Activated CD8-positive, alpha-beta T cell treated with anti-CD3 and anti-CD28 coated beads for 36 hours (primary cell): ENCODE data around the gene PSMC3IP. TPM values are rescaled to one million over a fixed set of nuclear protein-coding genes. Genes with fewer than 3 reads are reported as not detected.

Experiments used
- ATAC-seq: fragments of 200-7000 bp; cut with Tn5 transposase; one replicate; pipeline ENCODE4 v1.10.0; 2021; ENCODE audit warnings: mild to moderate bottlenecking, moderate library complexity
- CTCF ChIA-PET: fragments of 350-600 bp; sonication (Branson Sonifier 250); formaldehyde crosslinking; loops from one replicate; lab custom pipeline; 2021; ENCODE audit warnings: antibody characterized with exemption; lab: Charles Lee
- POLR2A ChIA-PET: fragments of 350-600 bp; sonication (Branson Sonifier 250); formaldehyde crosslinking; loops from one replicate; lab custom pipeline; 2021; ENCODE audit warnings: antibody characterized with exemption; lab: Charles Lee
- DNase-seq: peaks from one replicate; pipeline ENCODE4 v3.0.0-alpha.2; 2020
- H3K27ac Mint-ChIP-seq: one replicate; pipeline ENCODE4 v1.8.0; 2021; ENCODE audit warnings: mild to moderate bottlenecking, mixed read lengths
- H3K27me3 Mint-ChIP-seq: one replicate; pipeline ENCODE4 v1.8.0; 2021; ENCODE audit warnings: mixed read lengths
- H3K36me3 Mint-ChIP-seq: one replicate; pipeline ENCODE4 v1.8.0; 2021; ENCODE audit warnings: low read depth, mixed read lengths
- H3K4me1 Mint-ChIP-seq: one replicate; pipeline ENCODE4 v1.8.0; 2021; ENCODE audit warnings: low read depth, mixed read lengths
- H3K4me3 Mint-ChIP-seq: one replicate; pipeline ENCODE4 v1.8.0; 2021; ENCODE audit warnings: mild to moderate bottlenecking, moderate library complexity, mixed read lengths
- H3K9me3 Mint-ChIP-seq: one replicate; pipeline ENCODE4 v1.8.0; 2021; ENCODE audit warnings: mixed read lengths
- CTCF ChIP-seq: fragments of 200-600 bp; IDR thresholded peaks from one replicate; pipeline ENCODE4 v1.8.0; 2022; ENCODE audit warnings: antibody characterized with exemption, mild to moderate bottlenecking
- intact Hi-C: fragments of 100-400 bp; cut with micrococcal nuclease; formaldehyde crosslinking; loops from one replicate; pipeline ENCODE4 v1.10.0; 2022
- total RNA-seq, 2 experiments: library from RNA; stranded (reverse); gene quantifications; one replicate each; pipeline ENCODE4 v1.2.3, GENCODE V29; 2021

Gene PSMC3IP
- total RNA-seq, 2 experiments from 2014 or later, result 18.1 to 21.4 TPM

- Mint-ChIP-seq H3K27me3 (no peaks in the 10 kb centered on the region), H3K27ac (no peak overlapping the region), H3K4me3 (no peak overlapping the region), H3K9me3 (no peaks in the 10 kb centered on the region), H3K4me1 (peaks cover 25% of the 10 kb centered on the region), H3K36me3 (peaks cover 9% of the 10 kb centered on the region)
- ATAC-seq, result no peak
- no peak for DNase-seq
- intact Hi-C loops, result no loop called here
- CTCF ChIA-PET, result interaction anchor here (2.1 to 6.1 kb wide), 3 partner anchors 9 to 165 kb away, joined by 6 to 46 read pairs (median 7); partner anchors contain the start of gene PSMC3IP
- POLR2A ChIA-PET, result interaction anchor here (1.0 to 1.7 kb wide), 2 partner anchors 9 to 22 kb away, joined by 4 to 9 read pairs; no protein-coding TSS in a partner anchor
- no peak for TF ChIP-seq CTCF
Observed at GRCh38 chr17:42598905-42599304, 21.4 kb upstream of the PSMC3IP start.

GRCh38 chr17:42596386-42596785 is 18.9 kb upstream of the PSMC3IP start:
- intact Hi-C loops, result no loop called here
- TF ChIP-seq CTCF, result no peak
- Mint-ChIP-seq H3K4me1 (peaks cover 18% of the 10 kb centered on the region), H3K36me3 (peaks cover 6% of the 10 kb centered on the region), H3K9me3 (no peaks in the 10 kb centered on the region), H3K4me3 (no peak overlapping the region), H3K27me3 (no peaks in the 10 kb centered on the region), H3K27ac (peak overlapping the region; percentile 53)
- DNase-seq, result no peak
- ATAC-seq, result no peak
- CTCF ChIA-PET, result no interaction called here
- POLR2A ChIA-PET, result interaction anchor here (1.1 kb wide), 1 partner anchor 19 kb away, joined by 4 read pairs; the partner anchor contains the start of gene PSMC3IP

- Mint-ChIP-seq H3K27me3 (no peaks in the 10 kb centered on the region), H3K36me3 (peaks cover 15% of the 10 kb centered on the region), H3K27ac (no peak overlapping the region), H3K4me3 (no peak overlapping the region), H3K4me1 (peaks cover 4% of the 10 kb centered on the region), H3K9me3 (no peaks in the 10 kb centered on the region)
- no peak for TF ChIP-seq CTCF
- intact Hi-C loops, result no loop called here
- DNase-seq, result no peak
- ChIA-PET POLR2A (interaction anchor here (1.4 to 1.9 kb wide), 2 partner anchors 13 to 37 kb away, joined by 4 to 7 read pairs; partner anchors contain the start of gene PSMC3IP), CTCF (interaction anchor here (0.9 to 3.6 kb wide), 2 partner anchors 9 to 13 kb away, joined by 3 to 22 read pairs; partner anchors contain the start of gene PSMC3IP)
- ATAC-seq, result no peak
Observed at GRCh38 chr17:42591411-42591810, 13.9 kb upstream of the PSMC3IP start.

- no peak for DNase-seq
- no peaks in the 10 kb centered on the region for H3K27me3 Mint-ChIP-seq
- CTCF ChIA-PET, result interaction anchor here (0.9 to 4.8 kb wide), 3 partner anchors 10 to 13 kb away, joined by 3 to 47 read pairs (median 22); partner anchors contain the start of gene PSMC3IP
- POLR2A ChIA-PET, result interaction anchor here (1.2 to 1.9 kb wide), 2 partner anchors 13 to 19 kb away, joined by 3 to 7 read pairs; partner anchors contain the start of genes PSMC3IP, RETREG3 and TUBG1
- peaks cover 2% of the 10 kb centered on the region for H3K4me1 Mint-ChIP-seq
- no peaks in the 10 kb centered on the region for H3K9me3 Mint-ChIP-seq
- no peak for TF ChIP-seq CTCF
- peak overlapping the region; percentile 27 for H3K27ac Mint-ChIP-seq
- no peak for ATAC-seq
- H3K36me3 Mint-ChIP-seq, result peaks cover 15% of the 10 kb centered on the region
- H3K4me3 Mint-ChIP-seq, result no peak overlapping the region
- intact Hi-C loops, result no loop called here
Observed at GRCh38 chr17:42590886-42591285, 13.4 kb upstream of the PSMC3IP start.
